Measurements from ENCODE around the gene DAPK1.

The DAPK1 gene

GRCh38 chr9:87609486-87609885, 111.8 kb downstream of the DAPK1 start:
- no peak overlapping the region for H2AFZ ChIP-seq (ENCODE audit: low read depth)
- TF ChIP-seq, protein P1, sequence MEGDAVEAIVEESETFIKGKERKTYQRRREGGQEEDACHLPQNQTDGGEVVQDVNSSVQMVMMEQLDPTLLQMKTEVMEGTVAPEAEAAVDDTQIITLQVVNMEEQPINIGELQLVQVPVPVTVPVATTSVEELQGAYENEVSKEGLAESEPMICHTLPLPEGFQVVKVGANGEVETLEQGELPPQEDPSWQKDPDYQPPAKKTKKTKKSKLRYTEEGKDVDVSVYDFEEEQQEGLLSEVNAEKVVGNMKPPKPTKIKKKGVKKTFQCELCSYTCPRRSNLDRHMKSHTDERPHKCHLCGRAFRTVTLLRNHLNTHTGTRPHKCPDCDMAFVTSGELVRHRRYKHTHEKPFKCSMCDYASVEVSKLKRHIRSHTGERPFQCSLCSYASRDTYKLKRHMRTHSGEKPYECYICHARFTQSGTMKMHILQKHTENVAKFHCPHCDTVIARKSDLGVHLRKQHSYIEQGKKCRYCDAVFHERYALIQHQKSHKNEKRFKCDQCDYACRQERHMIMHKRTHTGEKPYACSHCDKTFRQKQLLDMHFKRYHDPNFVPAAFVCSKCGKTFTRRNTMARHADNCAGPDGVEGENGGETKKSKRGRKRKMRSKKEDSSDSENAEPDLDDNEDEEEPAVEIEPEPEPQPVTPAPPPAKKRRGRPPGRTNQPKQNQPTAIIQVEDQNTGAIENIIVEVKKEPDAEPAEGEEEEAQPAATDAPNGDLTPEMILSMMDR (conservative IDR thresholded peaks at IDR 0.05; ENCODE audit: low read depth, low read length) = no peak
- H3K4me2 ChIP-seq = no peak overlapping the region
- H3K79me2 ChIP-seq (ENCODE audit: insufficient read depth, low read depth) = no peaks in the 10 kb centered on the region
- 0 out of 2 replicates have a peak, but pooled peaks cover 3% of the 10 kb centered on the region for H3K36me3 ChIP-seq (ENCODE audit: insufficient read depth)
- no peaks in the 10 kb centered on the region for H3K4me1 ChIP-seq (ENCODE audit: low read depth, poor library complexity, severe bottlenecking)
- H4K20me1 ChIP-seq (ENCODE audit: insufficient read depth) = no peaks in the 10 kb centered on the region
- H3K9ac ChIP-seq = no peak overlapping the region
- no peaks in the 10 kb centered on the region for H3K27me3 ChIP-seq (ENCODE audit: insufficient read depth, low read depth)
- no peak overlapping the region for H3K27ac ChIP-seq
- no peak overlapping the region for H3K4me3 ChIP-seq (IDR thresholded peaks at IDR 0.05; ENCODE audit: insufficient read depth, low read depth, low read length)

- Histone ChIP-seq H3K79me2 (ENCODE audit: insufficient read depth, low read depth) (no peaks in the 10 kb centered on the region), H3K27ac (no peak overlapping the region), H3K4me3 (IDR thresholded peaks at IDR 0.05; ENCODE audit: insufficient read depth, low read depth, low read length) (no peak overlapping the region), H3K27me3 (ENCODE audit: insufficient read depth, low read depth) (no peaks in the 10 kb centered on the region), H4K20me1 (ENCODE audit: insufficient read depth) (no peaks in the 10 kb centered on the region), H3K36me3 (ENCODE audit: insufficient read depth) (0 out of 2 replicates have a peak, but pooled peaks cover 3% of the 10 kb centered on the region), H3K4me2 (no peak overlapping the region), H3K4me1 (ENCODE audit: low read depth, poor library complexity, severe bottlenecking) (no peaks in the 10 kb centered on the region), H2AFZ (ENCODE audit: low read depth) (no peak overlapping the region), H3K9ac (no peak overlapping the region)
- TF ChIP-seq, protein P1 (conservative IDR thresholded peaks at IDR 0.05; ENCODE audit: low read depth, low read length) = no peak
Measured at GRCh38 chr9:87610200-87611155, 112.8 kb downstream of the DAPK1 start.

GRCh38 chr9:87611776-87612175, 114.1 kb downstream of the DAPK1 start:
- H3K4me1 ChIP-seq (ENCODE audit: low read depth, poor library complexity, severe bottlenecking) = no peaks in the 10 kb centered on the region
- H4K20me1 ChIP-seq (ENCODE audit: insufficient read depth) = no peaks in the 10 kb centered on the region
- H3K9ac ChIP-seq = no peak overlapping the region
- no peak overlapping the region for H3K4me3 ChIP-seq (IDR thresholded peaks at IDR 0.05; ENCODE audit: insufficient read depth, low read depth, low read length)
- TF ChIP-seq, protein P1 (conservative IDR thresholded peaks at IDR 0.05; ENCODE audit: low read depth, low read length) = no peak
- 0 out of 2 replicates have a peak, but pooled peaks cover 3% of the 10 kb centered on the region for H3K36me3 ChIP-seq (ENCODE audit: insufficient read depth)
- no peaks in the 10 kb centered on the region for H3K27me3 ChIP-seq (ENCODE audit: insufficient read depth, low read depth)
- H3K79me2 ChIP-seq (ENCODE audit: insufficient read depth, low read depth) = no peaks in the 10 kb centered on the region
- no peak overlapping the region for H3K27ac ChIP-seq
- no peak overlapping the region for H3K4me2 ChIP-seq
- no peak overlapping the region for H2AFZ ChIP-seq (ENCODE audit: low read depth)

- H3K27me3 ChIP-seq (ENCODE audit: insufficient read depth, low read depth) = no peaks in the 10 kb centered on the region
- 0 out of 2 replicates have a peak, but pooled peaks cover 3% of the 10 kb centered on the region for H3K36me3 ChIP-seq (ENCODE audit: insufficient read depth)
- H3K4me3 ChIP-seq (IDR thresholded peaks at IDR 0.05; ENCODE audit: insufficient read depth, low read depth, low read length) = no peak overlapping the region
- TF ChIP-seq, protein P1 (conservative IDR thresholded peaks at IDR 0.05; ENCODE audit: low read depth, low read length) = no peak
- H3K27ac ChIP-seq = no peak overlapping the region
- H3K4me1 ChIP-seq (ENCODE audit: low read depth, poor library complexity, severe bottlenecking) = no peaks in the 10 kb centered on the region
- no peaks in the 10 kb centered on the region for H3K79me2 ChIP-seq (ENCODE audit: insufficient read depth, low read depth)
- no peaks in the 10 kb centered on the region for H4K20me1 ChIP-seq (ENCODE audit: insufficient read depth)
- no peak overlapping the region for H3K9ac ChIP-seq
- H3K4me2 ChIP-seq = no peak overlapping the region
- no peak overlapping the region for H2AFZ ChIP-seq (ENCODE audit: low read depth)
Measured at GRCh38 chr9:87612536-87612935, 114.9 kb downstream of the DAPK1 start.
